CD4-positive, alpha-beta T cell (primary cell): ENCODE measurements around the gene FYCO1. TPM values are rescaled to one million over a fixed set of nuclear protein-coding genes. Genes with fewer than 3 reads are reported as not detected.

Experiments used
- ATAC-seq: fragments of 200-7000 bp; cut with Tn5 transposase; one replicate; pipeline ENCODE4 v1.10.0; 2022; ENCODE audit warnings: mild to moderate bottlenecking; ENCODE audit not compliant: poor library complexity
- CTCF ChIA-PET: fragments of 350-600 bp; sonication (Branson Sonifier 250); formaldehyde crosslinking; loops from one replicate; lab custom pipeline; 2021; ENCODE audit warnings: antibody characterized with exemption, inconsistent platforms; lab: Charles Lee
- POLR2A ChIA-PET: fragments of 350-600 bp; sonication (Branson Sonifier 250); formaldehyde crosslinking; loops from one replicate; lab custom pipeline; 2021; ENCODE audit warnings: antibody characterized with exemption, inconsistent platforms; lab: Charles Lee
- DNase-seq, 14 experiments: peaks; one replicate each; pipeline ENCODE4 v3.0.0-alpha.2; 2013 to 2020; ENCODE audit warnings: mixed read lengths in 2 of 14
- H3K27ac ChIP-seq, 2 donors: one replicate each; pipeline versions ENCODE4 v1.5.1 to v1.7.0; 2013; ENCODE audit warnings: low read length in 2 of 2, low read depth in 1 of 2, mild to moderate bottlenecking in 1 of 2
- H3K27me3 ChIP-seq, 2 experiments: 1 replicate in 1 of 2; 2 replicates in 1 of 2; pipeline versions ENCODE4 v1.6.1 to v1.7.0; 2013; ENCODE audit warnings: low read length in 2 of 2, control low read depth in 1 of 2, mild to moderate bottlenecking in 1 of 2, moderate library complexity in 1 of 2; ENCODE audit not compliant: insufficient read depth in 2 of 2, control insufficient read depth in 1 of 2
- H3K36me3 ChIP-seq: one replicate; pipeline ENCODE4 v1.6.1; 2013; ENCODE audit warnings: low read length, control low read depth; ENCODE audit not compliant: insufficient read depth
- H3K4me1 ChIP-seq: one replicate; pipeline ENCODE4 v1.6.1; 2013; ENCODE audit warnings: low read length, control low read depth; ENCODE audit not compliant: insufficient read depth
- H3K4me3 ChIP-seq: one replicate; pipeline ENCODE4 v1.5.1; 2013; ENCODE audit warnings: mild to moderate bottlenecking, low read length, moderate library complexity
- H3K9me3 ChIP-seq, 2 experiments: 1 replicate in 1 of 2; 2 replicates in 1 of 2; pipeline versions ENCODE4 v1.6.1 to v1.7.0; 2013; ENCODE audit warnings: low read length in 2 of 2, mild to moderate bottlenecking in 2 of 2, control low read depth in 1 of 2, moderate library complexity in 1 of 2; ENCODE audit not compliant: control insufficient read depth in 1 of 2, insufficient read depth in 1 of 2
- H3K27ac Mint-ChIP-seq: one replicate; pipeline ENCODE4 v1.8.0; 2020; ENCODE audit warnings: mixed read lengths
- H3K27me3 Mint-ChIP-seq: one replicate; pipeline ENCODE4 v1.8.0; 2021; ENCODE audit warnings: mixed read lengths
- H3K36me3 Mint-ChIP-seq: one replicate; pipeline ENCODE4 v1.8.0; 2021; ENCODE audit warnings: low read depth, mixed read lengths
- H3K4me1 Mint-ChIP-seq: one replicate; pipeline ENCODE4 v1.8.0; 2021; ENCODE audit warnings: low read depth, mixed read lengths
- H3K4me3 Mint-ChIP-seq: one replicate; pipeline ENCODE4 v1.8.0; 2020; ENCODE audit warnings: mild to moderate bottlenecking, mixed read lengths
- H3K9me3 Mint-ChIP-seq: one replicate; pipeline ENCODE4 v1.8.0; 2020; ENCODE audit warnings: mixed read lengths
- intact Hi-C, 2 experiments: fragments of 100-400 bp; cut with DNase I in 1 of 2; cut with micrococcal nuclease in 1 of 2; formaldehyde crosslinking; loops; one replicate each; pipeline versions ENCODE4 v1.15.1 to v1.9.0; 2023 to 2025; cut with DNase I, micrococcal nuclease
- total RNA-seq, 174 experiments: library from RNA in 2 of 174; stranded (reverse) in 2 of 174; gene quantifications; one replicate each; pipeline ENCODE4 v1.2.3 and lab custom pipeline; 2021 to 2026
- TF ChIP-seq, protein P1 (sequence below): fragments of 200-600 bp; IDR thresholded peaks from one replicate; pipeline ENCODE4 v1.8.0; 2022; ENCODE audit warnings: antibody characterized with exemption, mild to moderate bottlenecking

The FYCO1 gene
- total RNA-seq, 2 experiments from 2014 or later: 17.4 to 20.1 TPM

GRCh38 chr3:45957586-45957985, 38.0 kb downstream of the FYCO1 start:
- H3K27ac Mint-ChIP-seq: no peak overlapping the region
- CTCF ChIA-PET: interaction anchor here (1.7 to 2.4 kb wide), 2 partner anchors 19 to 121 kb away, joined by 6 to 10 read pairs; no protein-coding TSS in a partner anchor
- POLR2A ChIA-PET: interaction anchor here (0.8 kb wide), 1 partner anchor 33 kb away, joined by 3 read pairs; no protein-coding TSS in a partner anchor
- DNase-seq (no peak), ATAC-seq (no peak)
- H3K27me3 Mint-ChIP-seq: no peaks in the 10 kb centered on the region
- H3K4me3 ChIP-seq: no peak overlapping the region
- peaks cover 99% of the 10 kb centered on the region for H3K36me3 ChIP-seq
- H3K4me1 ChIP-seq: peaks cover 36% of the 10 kb centered on the region
- no peak overlapping the region for H3K4me3 Mint-ChIP-seq
- H3K27me3 ChIP-seq: no peaks in the 10 kb centered on the region
- no peaks in the 10 kb centered on the region for H3K9me3 ChIP-seq
- no peaks in the 10 kb centered on the region for H3K4me1 Mint-ChIP-seq
- H3K36me3 Mint-ChIP-seq: peaks cover 99% of the 10 kb centered on the region
- no peak overlapping the region for H3K27ac ChIP-seq
- intact Hi-C loops: no loop called here
- TF ChIP-seq, protein P1, sequence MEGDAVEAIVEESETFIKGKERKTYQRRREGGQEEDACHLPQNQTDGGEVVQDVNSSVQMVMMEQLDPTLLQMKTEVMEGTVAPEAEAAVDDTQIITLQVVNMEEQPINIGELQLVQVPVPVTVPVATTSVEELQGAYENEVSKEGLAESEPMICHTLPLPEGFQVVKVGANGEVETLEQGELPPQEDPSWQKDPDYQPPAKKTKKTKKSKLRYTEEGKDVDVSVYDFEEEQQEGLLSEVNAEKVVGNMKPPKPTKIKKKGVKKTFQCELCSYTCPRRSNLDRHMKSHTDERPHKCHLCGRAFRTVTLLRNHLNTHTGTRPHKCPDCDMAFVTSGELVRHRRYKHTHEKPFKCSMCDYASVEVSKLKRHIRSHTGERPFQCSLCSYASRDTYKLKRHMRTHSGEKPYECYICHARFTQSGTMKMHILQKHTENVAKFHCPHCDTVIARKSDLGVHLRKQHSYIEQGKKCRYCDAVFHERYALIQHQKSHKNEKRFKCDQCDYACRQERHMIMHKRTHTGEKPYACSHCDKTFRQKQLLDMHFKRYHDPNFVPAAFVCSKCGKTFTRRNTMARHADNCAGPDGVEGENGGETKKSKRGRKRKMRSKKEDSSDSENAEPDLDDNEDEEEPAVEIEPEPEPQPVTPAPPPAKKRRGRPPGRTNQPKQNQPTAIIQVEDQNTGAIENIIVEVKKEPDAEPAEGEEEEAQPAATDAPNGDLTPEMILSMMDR: no peak
- H3K9me3 Mint-ChIP-seq: no peaks in the 10 kb centered on the region

DNA sequence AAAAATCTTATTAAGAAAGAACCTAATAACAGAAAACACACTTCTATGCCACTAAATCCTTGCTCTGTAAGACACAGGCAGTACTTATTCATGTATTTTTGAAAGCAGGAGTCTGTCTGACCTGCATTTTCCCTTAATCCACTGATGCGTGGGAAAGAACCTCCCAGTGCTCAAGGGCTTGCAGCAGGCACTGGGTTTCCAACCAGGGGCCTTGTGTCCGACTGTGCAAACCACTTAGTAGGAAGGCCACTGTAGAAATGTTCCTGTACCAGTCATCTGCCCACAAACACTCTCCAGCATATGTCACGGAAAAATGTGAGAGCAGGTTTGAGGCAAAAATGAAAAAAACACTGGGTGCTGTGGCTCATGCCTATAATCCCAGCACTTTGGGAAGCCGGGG, 39.9 kb downstream of the FYCO1 start:
- ChIA-PET CTCF (no interaction called here), POLR2A (interaction anchor here (1.0 kb wide), 1 partner anchor 9 kb away, joined by 3 read pairs; no protein-coding TSS in a partner anchor)
- intact Hi-C loops: no loop called here
- Mint-ChIP-seq H3K4me3 (no peak overlapping the region), H3K27ac (no peak overlapping the region), H3K27me3 (no peaks in the 10 kb centered on the region), H3K36me3 (peaks cover 99% of the 10 kb centered on the region), H3K4me1 (peaks cover 17% of the 10 kb centered on the region), H3K9me3 (no peaks in the 10 kb centered on the region)
- H3K27ac ChIP-seq: no peak overlapping the region
- H3K27me3 ChIP-seq: no peaks in the 10 kb centered on the region
- no peak overlapping the region for H3K4me3 ChIP-seq
- no peak for DNase-seq
- TF ChIP-seq, protein P1: no peak
- H3K36me3 ChIP-seq: peaks cover 96% of the 10 kb centered on the region
- no peaks in the 10 kb centered on the region for H3K9me3 ChIP-seq
- ATAC-seq: no peak
- H3K4me1 ChIP-seq: peaks cover 45% of the 10 kb centered on the region

- peaks cover 23% of the 10 kb centered on the region for H3K4me1 Mint-ChIP-seq
- Histone ChIP-seq H3K27me3 (no peaks in the 10 kb centered on the region), H3K36me3 (peaks cover 93% of the 10 kb centered on the region), H3K27ac (no peak overlapping the region), H3K4me1 (peaks cover 50% of the 10 kb centered on the region), H3K4me3 (no peak overlapping the region), H3K9me3 (no peaks in the 10 kb centered on the region)
- CTCF ChIA-PET: no interaction called here
- intact Hi-C loops: no loop called here
- TF ChIP-seq, protein P1: no peak
- H3K9me3 Mint-ChIP-seq: no peaks in the 10 kb centered on the region
- POLR2A ChIA-PET: no interaction called here
- H3K36me3 Mint-ChIP-seq: peaks cover 97% of the 10 kb centered on the region
- H3K27me3 Mint-ChIP-seq: no peaks in the 10 kb centered on the region
- H3K27ac Mint-ChIP-seq: no peak overlapping the region
- ATAC-seq (no peak), DNase-seq (no peak)
- H3K4me3 Mint-ChIP-seq: no peak overlapping the region
Observed at GRCh38 chr3:45955017-45955647, 40.5 kb downstream of the FYCO1 start.
